ENCODE data around the gene PDE12. TPM values are rescaled to one million over a fixed set of nuclear protein-coding genes. Genes with fewer than 3 reads are reported as not detected.

PDE12 gene
- total and polyA plus RNA-seq, 2 of the 13 experiments (the other 11 are each of a cell fraction or from before 2014, with no cell fraction given): 9.0 to 17.8 TPM

DNA sequence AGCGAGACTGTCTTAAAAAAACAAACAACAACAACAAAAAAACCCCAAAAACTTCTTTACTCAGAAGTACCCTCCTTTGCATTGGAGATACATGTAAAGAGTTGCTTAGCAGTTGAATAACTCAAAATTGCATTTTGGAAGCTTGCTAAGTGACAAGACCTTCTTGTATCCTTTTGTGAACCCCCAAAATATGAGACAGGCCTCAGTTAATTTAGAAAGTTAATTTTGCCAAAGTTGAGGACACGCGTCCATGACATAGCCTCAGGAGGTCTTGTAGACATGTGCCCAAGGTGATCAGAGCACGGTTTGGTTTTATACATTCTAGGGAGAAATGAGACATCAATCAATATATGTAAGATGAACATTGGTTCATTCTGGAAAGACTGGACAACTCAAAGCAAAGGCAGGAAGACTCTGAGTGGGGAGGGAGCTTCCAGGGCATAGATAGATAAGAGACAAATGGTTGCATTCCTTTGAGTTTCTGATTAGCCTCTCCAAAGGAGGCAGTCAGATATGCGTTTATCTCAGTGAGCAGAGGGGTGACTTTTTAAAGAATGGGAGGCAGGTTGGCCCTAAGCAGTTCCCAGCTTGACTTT, 42.8 kb downstream of the PDE12 start (continued):
- TF ChIP-seq ARID5B (CRISPR knock-in tag; IDR thresholded peaks at IDR 0.05) (0 out of 2 replicates have a peak, but pooled peaks have one; percentile 15), KDM4B (CRISPR knock-in tag; IDR thresholded peaks at IDR 0.05) (no peak), ZFP62 (CRISPR knock-in tag; IDR thresholded peaks at IDR 0.05) (no peak), ZNF274 (CRISPR knock-in tag; IDR thresholded peaks at IDR 0.05) (no peak), FOXA1 (IDR thresholded peaks at IDR 0.05) (no peak), FOXA1 (CRISPR knock-in tag; IDR thresholded peaks at IDR 0.05) (no peak), RFXAP (CRISPR knock-in tag; IDR thresholded peaks at IDR 0.05; ENCODE audit: borderline replicate concordance) (0 out of 2 replicates have a peak, but pooled peaks have one; percentile 20)

DNA sequence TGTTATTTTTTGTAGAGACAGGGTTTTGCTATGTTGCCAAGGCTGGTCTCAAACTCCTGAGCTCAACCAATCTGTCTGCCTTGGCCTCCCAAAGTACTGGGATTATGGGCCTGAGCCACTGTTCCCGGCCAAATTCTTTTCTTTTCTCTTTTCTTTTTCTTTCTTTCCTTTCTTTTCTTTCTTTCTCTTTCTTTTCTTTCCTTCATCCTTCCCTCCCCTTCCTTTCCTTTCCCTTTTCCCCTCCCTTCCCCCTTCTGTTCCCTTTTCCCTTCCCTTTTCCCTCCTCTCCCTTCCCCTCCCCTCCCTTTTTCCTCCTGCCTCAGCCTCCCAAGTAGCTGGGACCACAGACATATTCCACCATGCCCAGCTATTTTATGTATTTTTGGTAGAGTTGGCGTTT, 44.1 kb downstream of the PDE12 start:
- ATAC-seq (no peak), DNase-seq (ENCODE audit: low spot score) (no peak), FAIRE-seq (no peak)
- ChIA-PET CTCF (ENCODE audit: low intra/inter-chr PET ratio, low total read pairs) (no interaction called here), POLR2A (interaction anchor here (1.4 kb wide), 1 partner anchor 44 kb away, joined by 3 read pairs; the partner anchor contains the start of gene PDE12)
- BruUV-seq (replicated peaks): no TSS peak
- H2AFZ ChIP-seq (ENCODE audit: low read length): no peak overlapping the region
- peaks cover 14% of the 10 kb centered on the region for H4K20me1 ChIP-seq (ENCODE audit: insufficient read depth, low read length)
- no peak overlapping the region for H3K27ac ChIP-seq (ENCODE audit: extremely low read length, insufficient read depth, low read length)
- H3K79me2 ChIP-seq (ENCODE audit: insufficient read depth, low read length): peaks cover 36% of the 10 kb centered on the region
- H3K4me1 ChIP-seq (ENCODE audit: insufficient read depth, low read length): peaks cover 22% of the 10 kb centered on the region
- no peak overlapping the region for H3K4me3 ChIP-seq (replicated peaks in 1 of 3; ENCODE audit: insufficient read depth in 1 of 3, low read depth in 2 of 3, low read length in 3 of 3)
- no peaks in the 10 kb centered on the region for H3K9me3 ChIP-seq (ENCODE audit: low read length)
- no peak overlapping the region for H3K4me2 ChIP-seq (ENCODE audit: low read depth, low read length)
- intact Hi-C loops (cut with micrococcal nuclease; ENCODE audit: unreplicated experiment): no loop called here
- in situ Hi-C loops (cut with HindIII; ENCODE audit: extremely low pct_ligation_motif_present, low pct_unique_long_range_greater_than_20kb): no loop called here
- no peaks in the 10 kb centered on the region; a peak in 1 of 5 replicates for H3K36me3 ChIP-seq (replicated peaks in 1 of 2; ENCODE audit: control insufficient read depth in 1 of 2, insufficient read depth in 2 of 2, low read length in 2 of 2)
- H3K9ac ChIP-seq (ENCODE audit: insufficient read depth, low read depth, low read length): no peak overlapping the region
- H3K27me3 ChIP-seq (ENCODE audit: control insufficient read depth in 1 of 2, insufficient read depth in 2 of 2, low read length in 2 of 2): no peaks in the 10 kb centered on the region; a peak in 2 of 5 replicates
- WGBS (ENCODE audit: low lambda C conversion rate): 96% methylated on average over 2 of the region's 2 CpGs
- TF ChIP-seq FLYWCH1 (CRISPR knock-in tag; IDR thresholded peaks at IDR 0.05) (no peak), PCBP2 (optimal IDR thresholded peaks at IDR 0.05; ENCODE audit: low read depth, low read length, poor library complexity, severe bottlenecking) (peak; percentile 87)

Measured in HepG2 (cell line).